ENCODE data around the gene CEACAM21. TPM values are rescaled to one million over a fixed set of nuclear protein-coding genes. Genes with fewer than 3 reads are reported as not detected.
A peak's percentile ranks its signal among the peaks of the same experiment; 100 is the strongest.

Gene CEACAM21
- total RNA-seq, 3 donors from 2014 or later, result 0.44 to 0.66 (median 0.64) TPM

DNA sequence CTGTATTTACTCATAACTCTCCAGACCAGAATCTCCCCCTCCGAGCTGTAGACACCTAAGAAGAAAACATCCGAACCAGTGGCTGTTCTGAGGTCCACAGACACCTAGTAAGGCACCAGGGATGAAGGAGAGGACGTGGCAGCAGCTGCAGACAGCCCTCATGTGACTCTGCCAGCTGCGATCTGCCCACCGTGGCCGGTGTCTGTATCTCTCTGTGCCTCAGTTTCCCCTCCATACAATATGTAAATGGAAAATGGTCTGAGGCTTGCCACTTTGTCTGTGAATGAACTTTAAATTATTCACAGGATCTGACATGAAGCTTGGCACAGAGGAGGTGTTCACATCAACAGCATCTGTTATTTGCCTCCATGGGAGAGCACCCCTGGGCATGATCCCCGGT lies 48.5 kb downstream of the CEACAM21 start:
- no peak for TF ChIP-seq POLR2A (IDR thresholded peaks at IDR 0.05)
- TF ChIP-seq POLR2AphosphoS5 (IDR thresholded peaks at IDR 0.05), result no peak
- TF ChIP-seq, protein P1, sequence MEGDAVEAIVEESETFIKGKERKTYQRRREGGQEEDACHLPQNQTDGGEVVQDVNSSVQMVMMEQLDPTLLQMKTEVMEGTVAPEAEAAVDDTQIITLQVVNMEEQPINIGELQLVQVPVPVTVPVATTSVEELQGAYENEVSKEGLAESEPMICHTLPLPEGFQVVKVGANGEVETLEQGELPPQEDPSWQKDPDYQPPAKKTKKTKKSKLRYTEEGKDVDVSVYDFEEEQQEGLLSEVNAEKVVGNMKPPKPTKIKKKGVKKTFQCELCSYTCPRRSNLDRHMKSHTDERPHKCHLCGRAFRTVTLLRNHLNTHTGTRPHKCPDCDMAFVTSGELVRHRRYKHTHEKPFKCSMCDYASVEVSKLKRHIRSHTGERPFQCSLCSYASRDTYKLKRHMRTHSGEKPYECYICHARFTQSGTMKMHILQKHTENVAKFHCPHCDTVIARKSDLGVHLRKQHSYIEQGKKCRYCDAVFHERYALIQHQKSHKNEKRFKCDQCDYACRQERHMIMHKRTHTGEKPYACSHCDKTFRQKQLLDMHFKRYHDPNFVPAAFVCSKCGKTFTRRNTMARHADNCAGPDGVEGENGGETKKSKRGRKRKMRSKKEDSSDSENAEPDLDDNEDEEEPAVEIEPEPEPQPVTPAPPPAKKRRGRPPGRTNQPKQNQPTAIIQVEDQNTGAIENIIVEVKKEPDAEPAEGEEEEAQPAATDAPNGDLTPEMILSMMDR (IDR thresholded peaks at IDR 0.05), result no peak
- intact Hi-C loops (cut with DNase I; ENCODE audit: low total_unique reads), result no loop called here
- Histone ChIP-seq H3K4me3 (no peak overlapping the region), H3K27me3 (peaks cover 0 to 36% of the 10 kb centered on the region in 2 donors), H3K4me1 (no peaks in the 10 kb centered on the region), H3K9me3 (no peaks in the 10 kb centered on the region), H3K27ac (no peak overlapping the region), H3K36me3 (no peaks in the 10 kb centered on the region)
- DNase-seq (ENCODE audit: low spot score in 2 of 2), result no peak

DNA sequence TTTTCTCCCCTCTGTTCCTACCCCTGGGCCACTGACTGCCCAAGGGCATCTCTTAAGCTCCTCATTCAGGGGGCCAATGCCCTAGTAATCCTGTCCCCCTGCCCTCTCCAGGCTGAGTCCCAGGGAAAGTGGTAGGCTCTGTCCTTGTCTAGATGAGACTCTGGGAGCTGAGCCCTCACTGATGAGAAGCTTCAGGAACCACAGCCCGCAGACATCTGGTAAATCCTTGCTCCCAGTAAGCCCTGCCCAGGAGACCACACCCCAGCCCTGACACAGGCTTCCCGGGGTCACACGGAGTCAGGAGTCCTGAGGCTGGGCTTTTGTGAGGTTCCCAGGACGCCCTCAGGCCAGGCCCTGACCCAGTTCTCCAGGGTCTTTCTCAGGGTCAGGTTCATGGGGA lies 49.0 kb downstream of the CEACAM21 start:
- H3K36me3 ChIP-seq, result no peaks in the 10 kb centered on the region
- intact Hi-C loops (cut with DNase I; ENCODE audit: low total_unique reads), result no loop called here
- no peak overlapping the region for H3K27ac ChIP-seq
- no peak for DNase-seq (ENCODE audit: low spot score in 2 of 2)
- H3K9me3 ChIP-seq, result no peaks in the 10 kb centered on the region
- TF ChIP-seq, protein P1 (IDR thresholded peaks at IDR 0.05), result no peak
- TF ChIP-seq POLR2AphosphoS5 (IDR thresholded peaks at IDR 0.05) (no peak), POLR2A (IDR thresholded peaks at IDR 0.05) (no peak)
- peaks cover 0 to 36% of the 10 kb centered on the region in 2 donors for H3K27me3 ChIP-seq
- no peak overlapping the region for H3K4me3 ChIP-seq
- no peaks in the 10 kb centered on the region for H3K4me1 ChIP-seq

DNA sequence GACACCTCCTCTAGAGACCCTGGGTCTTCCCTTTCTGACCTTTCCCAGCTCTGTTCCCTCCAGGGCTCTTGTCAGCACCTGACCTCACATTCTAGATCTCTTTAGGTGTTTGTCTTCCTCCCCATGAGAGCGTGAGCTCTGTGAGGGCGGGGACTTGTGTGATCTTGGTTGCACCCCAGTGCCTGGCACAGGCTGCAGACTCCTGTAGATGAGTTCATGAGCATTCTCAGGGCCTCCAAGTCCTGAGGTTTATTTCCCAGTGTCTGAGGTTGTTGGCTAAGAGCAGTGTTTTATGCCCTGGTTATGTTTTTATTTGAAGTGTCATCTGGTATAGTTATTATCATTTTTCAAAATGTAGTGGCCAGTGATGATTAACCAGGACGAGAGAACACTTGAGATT lies 50.3 kb downstream of the CEACAM21 start:
- H3K4me3 ChIP-seq, result peak overlapping the region in 1 of 3 donors; percentile 18
- peaks cover 0 to 13% of the 10 kb centered on the region in 2 donors for H3K9me3 ChIP-seq
- no peak for TF ChIP-seq POLR2A (IDR thresholded peaks at IDR 0.05)
- TF ChIP-seq, protein P1 (IDR thresholded peaks at IDR 0.05), result no peak
- TF ChIP-seq POLR2AphosphoS5 (IDR thresholded peaks at IDR 0.05), result no peak
- DNase-seq (ENCODE audit: low spot score in 2 of 2), result no peak
- no peaks in the 10 kb centered on the region for H3K36me3 ChIP-seq
- H3K27ac ChIP-seq, result no peak overlapping the region
- H3K27me3 ChIP-seq, result peaks cover 0 to 32% of the 10 kb centered on the region in 2 donors
- intact Hi-C loops (cut with DNase I; ENCODE audit: low total_unique reads), result no loop called here
- no peaks in the 10 kb centered on the region for H3K4me1 ChIP-seq

DNA sequence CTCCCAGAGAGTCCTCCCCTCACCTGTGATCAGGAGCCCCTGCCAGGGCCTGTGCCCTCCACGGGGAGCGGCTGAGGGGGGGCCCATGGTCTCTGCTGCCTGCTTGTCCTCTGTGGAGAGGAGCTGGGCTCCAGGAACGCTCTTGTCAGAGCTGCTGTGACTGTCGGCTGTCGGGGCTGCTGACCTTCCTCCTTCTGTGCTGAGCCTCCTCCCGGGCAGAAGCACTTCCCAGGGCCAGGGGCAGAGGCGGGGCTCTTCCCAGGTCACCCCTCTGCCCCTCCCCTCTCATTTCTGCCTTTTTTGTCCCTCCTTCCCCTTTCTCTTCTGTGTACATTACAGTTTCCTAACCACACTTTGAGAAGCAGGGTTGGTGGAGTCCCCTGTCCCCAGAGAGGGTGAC lies 50.9 kb downstream of the CEACAM21 start, which contains the start of gene CEACAM4:
CEACAM4 (minus strand) TSS at position 198 of the 400 bp plus-strand sequence; CDS start at position 87, 111 bp downstream.
- intact Hi-C loops (cut with DNase I; ENCODE audit: low total_unique reads), result no loop called here
- H3K4me1 ChIP-seq, result no peaks in the 10 kb centered on the region
- peaks cover 0 to 32% of the 10 kb centered on the region in 2 donors for H3K27me3 ChIP-seq
- TF ChIP-seq, protein P1 (IDR thresholded peaks at IDR 0.05), result no peak
- H3K36me3 ChIP-seq, result no peaks in the 10 kb centered on the region
- peak within 1 kb of the TSS in 1 of 3 donors; percentile 18 for H3K4me3 ChIP-seq
- peaks cover 0 to 14% of the 10 kb centered on the region in 2 donors for H3K9me3 ChIP-seq
- DNase-seq (ENCODE audit: low spot score in 2 of 2), result no peak
- no peak within 1 kb of the TSS for H3K27ac ChIP-seq

DNA sequence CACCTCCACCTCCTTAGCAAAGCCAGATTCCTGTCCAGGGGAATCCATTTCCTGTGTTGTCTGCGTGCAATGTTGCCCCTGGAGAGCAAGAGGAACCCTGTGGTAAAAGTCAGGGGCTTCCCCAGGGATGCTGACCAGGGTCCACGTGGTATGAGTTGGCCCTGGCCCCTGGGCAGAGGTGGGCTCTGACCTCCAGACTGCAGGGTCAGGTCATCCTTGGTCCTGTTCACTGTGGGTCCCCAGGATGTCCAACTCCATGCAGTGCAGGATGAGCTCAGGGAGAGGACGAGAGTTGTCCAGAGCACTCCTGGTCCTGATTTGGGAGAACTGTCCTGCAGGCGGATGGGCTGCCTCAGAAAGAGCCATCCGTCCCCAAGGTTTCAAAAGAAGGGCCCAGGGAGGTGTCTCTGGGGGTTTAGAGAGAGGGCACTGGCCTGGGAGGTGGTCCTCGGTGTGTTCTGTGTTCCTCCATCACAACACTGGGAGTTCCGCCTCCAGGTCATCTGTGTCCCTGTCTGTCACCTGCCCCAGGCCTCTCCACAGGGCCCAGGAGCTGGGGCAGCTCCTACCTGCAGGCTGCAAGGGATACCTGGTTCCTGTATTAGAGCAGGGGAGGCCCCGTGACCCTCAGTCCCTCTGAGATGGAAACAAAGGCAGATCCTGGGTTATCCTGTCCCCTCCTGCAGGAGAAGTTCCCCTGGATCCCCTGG lies 52.2 kb downstream of the CEACAM21 start:
- no peak overlapping the region for H3K27ac ChIP-seq
- no peaks in the 10 kb centered on the region for H3K36me3 ChIP-seq
- peaks cover 0 to 14% of the 10 kb centered on the region in 2 donors for H3K9me3 ChIP-seq
- peaks cover 0 to 32% of the 10 kb centered on the region in 2 donors for H3K27me3 ChIP-seq
- no peak overlapping the region for H3K4me3 ChIP-seq
- intact Hi-C loops (cut with DNase I; ENCODE audit: low total_unique reads), result no loop called here
- DNase-seq (ENCODE audit: low spot score in 2 of 2), result no peak
- TF ChIP-seq POLR2A (IDR thresholded peaks at IDR 0.05) (no peak), POLR2AphosphoS5 (IDR thresholded peaks at IDR 0.05) (no peak)
- TF ChIP-seq, protein P1 (IDR thresholded peaks at IDR 0.05), result no peak
- H3K4me1 ChIP-seq, result no peaks in the 10 kb centered on the region

All from breast epithelium (tissue), 4 donors.